ENCODE measurements around the gene ASB5. TPM values are rescaled to one million over a fixed set of nuclear protein-coding genes. Genes with fewer than 3 reads are reported as not detected.

The ASB5 gene
- total RNA-seq, 1 donor from 2014 or later = 3.8 TPM

DNA sequence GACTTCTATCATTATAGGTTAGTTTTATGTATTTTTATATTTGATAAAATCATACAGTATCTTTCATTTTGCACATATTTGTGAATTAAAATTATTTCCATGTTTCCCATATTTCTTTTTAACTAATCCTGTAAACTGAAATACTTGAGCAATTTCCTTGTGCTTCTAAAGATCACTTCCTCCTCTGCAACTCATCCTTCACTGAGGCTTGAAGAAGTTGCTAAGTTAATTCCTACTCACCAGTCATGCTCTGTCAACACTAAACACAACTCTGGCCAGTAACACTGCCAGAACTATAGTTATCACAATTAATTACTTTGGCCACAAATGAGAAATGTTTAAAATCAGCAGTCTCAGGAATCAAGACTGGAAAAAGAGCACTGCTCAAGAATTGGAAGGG is 80.4 kb downstream of the ASB5 start:
- DNase-seq (ENCODE audit: low spot score) = no peak
- intact Hi-C loops (cut with DNase I) = no loop called here

- intact Hi-C loops (cut with DNase I) = no loop called here
- no peak for DNase-seq (ENCODE audit: low spot score)
Measured at GRCh38 chr4:176187624-176188023, 81.4 kb downstream of the ASB5 start.

- no peak for DNase-seq (ENCODE audit: low spot score)
- intact Hi-C loops (cut with DNase I) = no loop called here
Measured at GRCh38 chr4:176186671-176187395, 82.2 kb downstream of the ASB5 start.

DNA sequence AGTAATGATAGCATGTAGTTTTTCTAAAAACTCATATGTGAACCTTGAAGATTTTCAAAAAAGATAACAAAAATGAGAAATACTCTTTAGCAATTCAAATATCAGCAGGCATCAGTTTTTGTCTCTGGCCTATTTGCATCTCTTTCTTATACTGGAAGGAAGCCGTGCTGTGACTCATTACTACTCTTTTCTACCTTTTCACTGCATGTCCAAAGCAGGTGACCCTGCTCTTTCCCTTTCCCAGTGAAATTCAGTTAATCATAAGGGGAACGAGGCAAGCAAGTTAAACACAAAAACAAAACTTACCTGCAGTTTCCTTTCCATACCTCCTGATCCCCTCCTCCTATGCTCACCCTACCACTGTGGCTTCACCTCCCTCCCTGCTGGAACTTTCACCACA is 83.0 kb downstream of the ASB5 start:
- DNase-seq (ENCODE audit: low spot score) = no peak
- intact Hi-C loops (cut with DNase I) = no loop called here

DNA sequence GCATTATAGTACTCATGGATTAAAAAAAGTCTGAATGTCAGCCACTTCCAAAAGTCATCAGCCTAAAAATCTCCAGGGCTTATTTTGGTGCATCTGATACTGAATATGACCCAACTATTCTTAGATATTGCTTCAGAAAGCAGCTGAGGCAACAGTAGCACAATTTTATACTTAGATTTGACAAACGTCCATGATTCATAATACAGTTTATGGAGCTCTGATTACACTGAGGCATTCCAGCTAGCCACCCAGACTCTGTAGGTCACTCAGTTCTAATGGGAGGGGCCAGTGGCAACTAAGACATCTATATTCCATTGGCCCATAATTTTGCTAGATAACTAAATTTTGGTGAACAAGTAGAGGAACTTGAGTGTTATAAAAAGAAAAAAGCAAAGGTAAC is 84.0 kb downstream of the ASB5 start:
- no peak for DNase-seq (ENCODE audit: low spot score)
- intact Hi-C loops (cut with DNase I) = no loop called here

Other genes with a start within 250 kb of the ASB5 start
- 0.83 TPM for gene WDR17, start 203.4 kb downstream of the ASB5 start, total RNA-seq
- 0.22 TPM for gene SPATA4, start 73.6 kb downstream of the ASB5 start, total RNA-seq
- 115 TPM for gene SPCS3, start 50.7 kb upstream of the ASB5 start, total RNA-seq